Measurements from ENCODE around the gene GMCL1. TPM values are rescaled to one million over a fixed set of nuclear protein-coding genes. Genes with fewer than 3 reads are reported as not detected.

The GMCL1 gene
- total RNA-seq, 1 donor from 2014 or later: 26.5 TPM

DNA sequence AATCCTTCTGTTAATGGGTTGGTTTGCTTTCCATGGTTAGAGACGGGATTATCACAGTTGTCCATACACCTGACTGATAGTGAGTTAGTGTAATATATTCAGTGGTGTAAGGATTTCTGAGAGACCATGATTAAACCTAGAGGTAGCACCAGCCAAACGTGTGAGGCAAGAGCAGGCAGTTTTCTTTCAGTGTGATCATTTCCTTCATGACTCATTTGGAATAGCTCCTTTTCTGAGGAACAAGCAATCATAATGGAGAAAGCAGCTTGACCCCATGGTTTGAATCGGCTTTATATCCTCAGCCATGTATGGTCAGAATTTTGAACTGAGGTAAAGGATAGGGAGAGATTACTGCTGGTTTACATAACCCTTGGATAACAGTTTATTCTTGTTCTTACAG, 88.4 kb downstream of the GMCL1 start:
- no peak for DNase-seq (ENCODE audit: low spot score)

DNA sequence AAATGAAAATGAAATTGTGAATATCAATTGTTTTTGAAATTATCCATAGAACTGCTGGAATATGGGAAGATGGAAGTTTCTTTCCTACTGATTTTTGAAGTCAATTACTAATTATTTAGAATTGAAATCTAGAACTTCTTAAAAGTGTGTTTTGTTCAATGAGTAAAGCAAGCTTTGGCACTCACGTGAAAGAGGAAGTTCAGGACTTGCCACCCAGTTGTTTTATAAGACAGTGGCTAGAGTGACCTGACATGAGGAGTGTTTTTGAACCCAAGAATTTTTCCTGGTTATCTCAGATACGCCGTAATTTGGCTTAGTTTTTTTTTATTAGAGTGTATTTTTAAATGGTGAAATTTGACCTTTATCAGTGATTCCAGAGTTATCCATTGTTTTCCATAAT, 88.9 kb downstream of the GMCL1 start:
- no peak for DNase-seq (ENCODE audit: low spot score)

DNA sequence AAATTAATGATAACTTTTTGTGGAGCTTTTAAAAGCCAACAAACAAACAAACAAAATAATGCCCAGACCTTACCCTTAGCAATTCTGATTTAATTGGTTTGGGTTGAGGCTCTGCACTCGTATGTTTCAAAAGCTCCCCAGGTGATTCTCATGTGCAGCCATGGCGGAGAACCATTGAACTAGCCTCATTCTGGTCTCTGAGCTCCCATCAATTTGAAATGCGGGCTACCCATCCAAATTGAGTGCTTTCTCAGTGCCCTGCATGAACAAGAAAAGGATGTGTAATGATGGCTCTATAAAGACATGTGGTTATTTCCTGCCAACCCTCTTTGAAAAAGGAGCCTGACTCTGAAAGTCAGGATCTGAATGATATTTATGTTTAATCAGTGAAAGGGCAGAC, 93.7 kb downstream of the GMCL1 start:
- DNase-seq (ENCODE audit: low spot score): no peak

DNA sequence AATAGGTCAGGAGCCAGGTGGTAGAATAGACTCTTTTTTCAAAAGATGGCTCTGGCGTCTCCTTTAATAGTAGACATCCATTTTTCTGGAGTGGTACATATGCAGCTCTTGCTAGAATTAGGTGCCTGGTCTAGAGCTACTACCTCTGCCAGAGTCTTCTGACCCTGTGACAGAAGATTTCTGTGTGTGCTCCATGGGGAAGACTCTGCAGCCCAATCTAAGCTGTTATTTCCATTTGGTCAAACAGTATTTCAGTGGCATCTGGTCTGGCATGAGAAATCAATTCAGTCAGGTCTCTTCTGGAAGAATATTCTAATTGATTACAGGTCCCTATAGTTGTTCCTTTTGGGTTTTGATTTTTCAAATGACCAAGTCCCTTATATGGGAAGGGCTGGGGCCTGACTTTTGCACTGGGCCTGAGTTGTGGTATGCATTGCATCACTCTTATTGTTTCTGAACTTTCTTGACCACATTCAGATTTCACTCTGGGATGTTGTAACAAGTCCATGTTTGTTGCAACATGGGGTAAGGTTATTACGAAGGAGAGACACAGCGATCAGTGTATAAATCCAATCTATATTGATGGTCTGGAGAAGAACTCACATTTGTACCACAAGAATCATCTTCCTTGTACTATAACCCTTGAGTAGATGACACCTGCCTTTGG, 97.5 kb downstream of the GMCL1 start:
- DNase-seq (ENCODE audit: low spot score): no peak

Other genes starting within 250 kb of the GMCL1 start
- 73.6 TPM for gene AAK1, start 185.9 kb upstream of the GMCL1 start, total RNA-seq
- 58.3 TPM for gene ANXA4, start 87.5 kb upstream of the GMCL1 start, total RNA-seq
- gene SNRNP27, start 64.3 kb downstream of the GMCL1 start, total RNA-seq: 54.2 TPM
- gene MXD1, start 85.4 kb downstream of the GMCL1 start, total RNA-seq: 35.1 TPM
- gene ASPRV1, start 132.0 kb downstream of the GMCL1 start, total RNA-seq: 1.1 TPM

All from mesenteric fat pad (tissue), 1 donor.